HG02943 (cell line): Measurements from ENCODE around the gene SCAMP1.
"Not testable (repeated sequence)": the region's sequence is repeated elsewhere in the genome, so short reads cannot be mapped to it uniquely, and the experiment has no call there.

Experiments used
- ATAC-seq: cut with Tn5 transposase; IDR thresholded peaks from one replicate; pipeline ENCODE4 v1.9.1; 2021; ENCODE audit warnings: mild to moderate bottlenecking, low read depth, moderate library complexity; ENCODE audit not compliant: unreplicated experiment

Gene SCAMP1

GRCh38 chr5:78359831-78360673 is at the start of gene SCAMP1:
TSS of gene SCAMP1 (plus strand) at chr5:78360617. CDS start at chr5:78360672, 55 bp downstream.
- peak; percentile 70 for ATAC-seq

DNA sequence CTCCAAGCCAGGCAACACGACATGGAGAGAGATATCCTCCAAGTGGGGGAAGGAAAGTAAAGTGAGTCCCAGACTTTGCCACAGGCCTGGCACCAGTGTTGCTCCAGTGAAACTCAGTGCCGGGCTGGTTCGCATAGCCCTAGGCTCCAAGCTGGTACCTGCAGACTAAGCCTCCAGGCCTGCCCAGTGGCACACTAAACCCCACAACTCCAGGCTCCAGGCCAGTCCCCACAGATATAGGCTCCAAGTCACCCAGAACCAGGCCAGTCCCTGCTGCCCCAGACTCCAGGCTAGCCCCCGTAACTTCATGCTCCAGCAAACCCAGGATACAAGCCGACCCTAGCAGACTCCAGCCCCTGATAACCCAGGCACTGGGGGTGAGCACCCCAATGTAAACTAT is 42.9 kb upstream of the SCAMP1 start:
- ATAC-seq: no peak

DNA sequence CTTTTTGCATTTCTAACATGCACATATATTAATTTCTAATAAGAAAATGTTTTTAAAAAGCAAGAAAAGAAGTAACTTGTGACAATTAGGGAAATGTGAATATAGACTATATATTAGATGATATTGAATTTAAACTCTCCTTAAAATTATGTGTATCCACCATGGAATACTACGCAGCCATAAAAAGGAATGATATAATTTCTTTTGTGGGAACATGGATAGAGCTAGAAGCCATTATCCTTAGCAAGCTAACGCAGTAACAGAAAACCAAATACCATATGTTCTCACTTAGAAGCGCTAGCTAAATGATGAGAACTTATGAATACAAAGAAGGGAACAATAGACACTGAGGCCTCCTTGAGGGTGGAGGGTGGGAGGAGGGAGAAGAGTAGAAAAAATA is 42.1 kb upstream of the SCAMP1 start:
- ATAC-seq: no peak

DNA sequence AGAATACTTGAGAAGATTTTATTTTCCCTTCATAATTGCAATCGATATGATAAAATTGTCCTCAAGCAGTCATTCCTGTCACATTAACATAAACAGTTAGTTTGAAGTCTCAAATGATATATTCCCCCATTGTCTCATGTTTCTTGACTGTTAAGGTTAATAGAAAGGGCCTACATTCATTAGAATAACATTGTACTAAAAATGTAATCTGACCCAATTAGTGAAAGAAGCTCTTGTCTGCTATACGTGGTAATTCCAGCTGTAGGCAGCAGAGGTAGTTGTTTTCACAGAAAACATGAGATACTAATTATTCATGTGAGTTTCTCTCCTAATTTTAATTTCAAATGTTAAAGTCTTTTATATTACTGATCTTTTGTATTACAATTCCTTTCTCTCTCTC is 40.0 kb upstream of the SCAMP1 start:
- ATAC-seq: no peak

DNA sequence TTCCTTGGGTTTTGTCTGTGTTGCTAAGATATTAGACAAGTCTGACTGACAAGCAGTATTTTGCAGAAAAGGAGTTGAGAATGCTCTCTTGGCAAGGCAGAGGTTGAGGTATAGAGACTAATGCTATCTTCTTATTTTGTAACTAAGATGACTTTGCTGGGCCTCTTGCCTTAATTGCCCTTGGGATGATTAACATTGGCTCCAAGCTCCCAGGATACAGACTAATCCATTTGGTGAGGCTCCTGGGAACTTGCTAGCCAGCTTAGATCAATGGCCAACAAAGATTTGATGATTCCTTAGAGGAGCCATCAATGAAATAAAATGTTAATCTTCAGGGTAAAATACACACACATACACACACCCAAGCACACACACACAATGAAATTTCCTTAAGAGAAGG is 37.2 kb upstream of the SCAMP1 start:
- no peak for ATAC-seq

GRCh38 chr5:78326930-78327329 is 33.5 kb upstream of the SCAMP1 start:
- ATAC-seq: no peak

- no peak for ATAC-seq
Observed at GRCh38 chr5:78327761-78328510, 32.5 kb upstream of the SCAMP1 start.

DNA sequence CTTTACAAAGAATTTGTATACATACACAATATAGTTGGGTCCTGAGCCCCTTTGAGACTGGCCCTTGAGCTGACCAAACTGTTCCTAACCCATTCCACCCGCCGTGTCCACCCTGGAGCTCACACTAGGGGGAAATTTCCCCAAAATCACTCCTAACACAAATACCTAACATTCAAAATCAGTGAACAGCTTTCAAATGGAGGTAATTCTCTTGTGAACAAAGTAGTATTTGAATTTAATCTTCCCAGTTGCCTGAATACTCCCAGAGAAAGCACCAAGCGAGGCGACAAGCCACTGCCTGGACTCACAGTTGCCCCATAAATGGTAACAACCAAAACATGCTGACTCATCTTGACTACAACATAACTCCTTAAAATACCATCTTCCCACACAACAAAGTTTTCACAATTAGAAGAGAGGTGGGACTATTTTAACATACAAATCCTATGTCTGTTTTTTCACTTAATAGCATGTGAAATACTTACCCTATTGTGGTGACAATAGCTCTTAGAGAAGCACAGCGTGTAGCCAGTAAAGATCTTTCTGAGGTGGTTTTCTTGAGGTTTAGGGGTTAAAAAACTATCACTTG is 31.7 kb upstream of the SCAMP1 start:
- ATAC-seq: no peak

- ATAC-seq: no peak
Observed at GRCh38 chr5:78331523-78332080, 28.8 kb upstream of the SCAMP1 start.

DNA sequence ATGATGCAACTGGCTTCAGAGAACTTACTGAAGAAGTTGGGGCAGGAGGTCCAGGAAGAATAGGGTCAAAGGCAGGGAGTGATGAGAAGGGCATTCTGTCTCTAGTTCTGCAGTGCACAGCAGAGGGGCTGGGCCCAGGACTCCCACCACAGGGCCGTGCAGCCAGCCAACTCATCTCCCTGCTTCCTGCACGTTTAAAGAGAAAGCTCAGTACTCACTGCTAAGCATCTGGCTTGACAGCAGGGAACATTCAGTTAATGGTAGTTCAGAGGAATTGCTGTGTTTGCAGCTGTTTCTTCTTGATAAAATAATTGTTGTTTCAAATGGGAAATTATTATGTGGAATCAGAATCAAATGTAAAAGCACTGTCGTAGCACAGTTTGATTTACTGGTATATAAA is 25.6 kb upstream of the SCAMP1 start:
- no peak for ATAC-seq

DNA sequence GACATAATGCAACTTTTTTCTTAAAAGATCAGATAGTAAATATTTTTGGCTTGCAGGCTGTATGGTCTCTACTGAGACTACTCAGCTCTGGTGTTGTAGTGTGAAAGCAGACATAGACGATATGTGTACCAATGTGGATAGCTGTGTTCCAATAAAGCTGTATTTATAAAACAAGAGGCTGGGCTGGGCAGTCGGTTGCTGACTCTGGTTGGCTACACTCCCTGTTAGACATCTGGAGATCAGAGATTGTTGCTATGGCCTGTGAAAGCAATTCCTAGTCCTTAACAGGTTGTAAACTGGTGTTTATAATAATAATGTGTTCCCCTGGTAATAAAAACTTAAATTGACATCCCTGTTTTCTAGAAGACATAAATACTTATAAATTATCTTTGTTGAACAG is 24.4 kb upstream of the SCAMP1 start:
- ATAC-seq: no peak

DNA sequence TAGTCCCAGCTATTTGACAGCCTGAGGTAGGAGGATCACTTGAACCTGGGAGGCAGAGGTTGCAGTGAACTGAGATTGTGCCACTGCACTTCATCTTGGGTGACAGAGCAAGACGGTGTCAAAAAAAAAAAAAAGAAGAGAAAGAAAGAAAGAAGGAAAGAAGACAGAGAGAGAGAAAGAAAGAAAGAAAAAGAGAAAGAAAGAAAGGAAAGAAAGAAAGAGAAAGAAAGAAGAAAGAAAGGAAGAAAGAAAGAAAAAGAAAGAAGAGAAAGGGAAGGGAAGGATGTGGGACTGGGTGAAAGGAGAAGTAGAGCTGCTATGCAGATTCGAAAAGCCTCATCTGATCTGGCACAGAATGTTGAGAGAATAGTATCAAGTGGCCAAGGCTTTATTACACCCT is 23.7 kb upstream of the SCAMP1 start:
- ATAC-seq: no peak

- no peak for ATAC-seq
Observed at GRCh38 chr5:78339617-78340436, 20.6 kb upstream of the SCAMP1 start.

GRCh38 chr5:78341440-78341839 is 19.0 kb upstream of the SCAMP1 start:
- no peak for ATAC-seq

DNA sequence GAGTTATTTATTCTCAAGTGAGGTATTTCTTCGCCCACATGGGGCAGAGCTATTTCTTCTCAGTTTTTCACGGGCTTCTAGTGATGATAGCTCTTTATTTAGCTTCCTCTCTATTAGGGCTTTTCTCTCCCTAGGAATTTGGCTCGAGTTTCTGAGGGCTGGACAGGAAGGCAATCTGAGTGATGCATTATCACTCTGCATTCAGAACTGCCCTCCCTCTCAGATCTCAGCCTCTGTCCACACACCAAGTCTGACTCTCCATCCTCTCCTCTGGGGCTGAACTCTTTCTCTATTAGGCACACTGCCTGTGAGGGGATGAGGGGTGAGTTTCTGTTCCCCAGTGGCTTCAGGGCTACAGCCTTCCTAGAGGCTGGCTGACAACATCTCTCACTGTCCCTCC is 14.9 kb upstream of the SCAMP1 start:
- ATAC-seq: no peak

- ATAC-seq: no peak
Observed at GRCh38 chr5:78353520-78353919, 6.9 kb upstream of the SCAMP1 start.

- ATAC-seq: no peak
Observed at GRCh38 chr5:78354066-78354670, 6.2 kb upstream of the SCAMP1 start.

GRCh38 chr5:78355561-78355960 is 4.9 kb upstream of the SCAMP1 start:
- no peak for ATAC-seq

DNA sequence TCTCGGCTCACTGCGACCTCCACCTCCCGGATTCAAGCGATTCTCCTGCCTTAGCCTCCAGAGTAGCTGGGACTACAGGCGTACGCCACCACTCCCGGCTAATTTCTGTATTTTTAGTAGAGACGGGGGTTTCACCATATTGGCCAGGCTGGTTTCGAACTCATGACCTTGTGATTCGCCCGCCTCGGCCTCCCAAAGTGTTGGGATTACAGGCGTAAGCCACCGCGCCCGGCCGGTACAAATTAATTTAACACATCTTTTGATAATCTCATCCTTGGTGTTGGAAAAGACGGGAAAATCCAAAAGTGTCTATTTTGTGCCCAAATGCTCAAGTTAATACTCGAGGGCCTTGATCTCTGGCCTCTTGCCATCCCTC is 974 bp upstream of the SCAMP1 start:
- ATAC-seq: not testable (repeated sequence)

GRCh38 chr5:78360674-78360923 is 182 bp downstream of the SCAMP1 start:
- no peak for ATAC-seq
